Gastroesophageal sphincter (tissue), 4 donors: ENCODE results near the gene ECE2. TPM values are rescaled to one million over a fixed set of nuclear protein-coding genes. Genes with fewer than 3 reads are reported as not detected.
A peak's percentile ranks its signal among the peaks of the same experiment; 100 is the strongest.
"Not testable (repeated sequence)": the region's sequence is repeated elsewhere in the genome, so short reads cannot be mapped to it uniquely, and the experiment has no call there.

Experiments used
- ATAC-seq: fragments of 150-250 bp; one replicate; pipeline ENCODE4 v1.9.1; 2016; ENCODE audit warnings: mild to moderate bottlenecking, moderate library complexity
- H3K27ac ChIP-seq, 4 donors: fragments of 200-600 bp; sonication (generic) in 3 of 4; 1 replicate in 3 of 4; 2 replicates in 1 of 4; pipeline ENCODE4 v1.5.1; 2016 to 2019
- H3K27me3 ChIP-seq: fragments of 200-600 bp; sonication (generic); one replicate; pipeline ENCODE4 v1.5.1; 2019
- H3K36me3 ChIP-seq, 2 donors: fragments of 200-600 bp; sonication (generic); one replicate each; pipeline ENCODE4 v1.5.1; 2019; ENCODE audit warnings: control low read depth in 1 of 2
- H3K4me1 ChIP-seq, 3 donors: fragments of 200-600 bp; sonication (generic); 1 replicate in 2 of 3; 2 replicates in 1 of 3; pipeline ENCODE4 v1.5.1; 2016 to 2019; ENCODE audit warnings: control low read depth in 2 of 3
- H3K4me3 ChIP-seq, 2 donors: fragments of 200-600 bp; sonication (generic); one replicate each; pipeline ENCODE4 v1.5.1; 2019; ENCODE audit warnings: mild to moderate bottlenecking in 1 of 2, moderate library complexity in 1 of 2
- H3K9me3 ChIP-seq, 3 donors: fragments of 200-600 bp; sonication (generic); one replicate each; pipeline ENCODE4 v1.5.1; 2017 to 2019; ENCODE audit warnings: control low read depth in 2 of 3
- EP300 ChIP-seq: sonication (generic); formaldehyde crosslinking; IDR thresholded peaks from one replicate; pipeline ENCODE4 v1.6.1; 2017; ENCODE audit warnings: antibody characterized with exemption, mild to moderate bottlenecking
- POLR2A ChIP-seq, 2 donors: fragments of 450-650 bp; IDR thresholded peaks; one replicate each; pipeline ENCODE4 v1.6.1; 2017; ENCODE audit warnings: antibody characterized with exemption in 2 of 2, mild to moderate bottlenecking in 2 of 2, moderate library complexity in 1 of 2
- POLR2AphosphoS5 ChIP-seq: sonication (generic); formaldehyde crosslinking; IDR thresholded peaks from one replicate; pipeline ENCODE4 v1.6.1; 2017; ENCODE audit warnings: antibody characterized with exemption
- WGBS, 2 donors: methylation state at CpG; one replicate each; pipeline ENCODE4 v1.1.5; 2018; ENCODE audit warnings: low coverage in 1 of 2; 5-methylcytosine and 5-hydroxymethylcytosine counted together
- small RNA-seq, 4 donors: library from RNA; depleted of rRNA; stranded (forward); fragments of <200 nt; gene quantifications; one replicate each; pipeline ENCODE3, GENCODE V24; 2016
- total RNA-seq, 4 donors: library from RNA; depleted of rRNA; stranded (reverse); fragments of >200 nt; gene quantifications; one replicate each; pipeline ENCODE4 v1.1.0, GENCODE V29; 2016
- TF ChIP-seq, protein P1 (sequence below), 4 experiments: fragments of 200-600 bp in 2 of 4; fragments of 450-650 bp in 2 of 4; sonication (generic) in 1 of 4; IDR thresholded peaks; one replicate each; pipeline ENCODE4 v1.5.1; 2017 to 2019; ENCODE audit warnings: antibody characterized with exemption in 4 of 4, mild to moderate bottlenecking in 2 of 4, moderate library complexity in 2 of 4

ECE2 gene
- total RNA-seq, 4 donors from 2014 or later, result 0.12 to 0.67 (median 0.52) TPM

DNA sequence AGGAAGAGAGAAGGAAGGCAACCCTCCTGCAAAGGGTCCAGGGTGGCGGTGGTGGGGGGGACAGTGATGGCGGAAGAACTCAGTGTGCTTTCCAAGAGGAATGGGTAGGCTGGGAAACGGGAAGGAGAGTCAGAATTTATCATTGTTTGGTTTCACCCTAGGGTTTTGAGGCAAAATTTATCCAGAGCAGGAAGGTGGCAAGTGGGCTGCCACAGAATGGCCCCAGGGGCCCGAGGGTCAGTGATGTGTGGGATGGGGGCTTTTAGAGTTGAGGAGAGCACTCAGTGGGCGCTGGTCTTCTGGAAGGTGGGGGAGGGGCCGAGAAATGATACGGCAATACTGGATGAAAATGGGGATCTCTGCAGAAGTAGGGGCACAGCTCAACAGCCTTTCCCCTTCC lies 62.2 kb downstream of the ECE2 start:
- H3K4me1 ChIP-seq, result peaks cover 0 to 68% (median 30%) of the 10 kb centered on the region in 3 donors
- no peak for ATAC-seq
- H3K36me3 ChIP-seq, result peaks cover 0 to 42% of the 10 kb centered on the region in 2 donors
- TF ChIP-seq EP300 (no peak), POLR2AphosphoS5 (no peak), POLR2A (IDR thresholded peaks at IDR 0.05) (no peak)
- TF ChIP-seq, protein P1, sequence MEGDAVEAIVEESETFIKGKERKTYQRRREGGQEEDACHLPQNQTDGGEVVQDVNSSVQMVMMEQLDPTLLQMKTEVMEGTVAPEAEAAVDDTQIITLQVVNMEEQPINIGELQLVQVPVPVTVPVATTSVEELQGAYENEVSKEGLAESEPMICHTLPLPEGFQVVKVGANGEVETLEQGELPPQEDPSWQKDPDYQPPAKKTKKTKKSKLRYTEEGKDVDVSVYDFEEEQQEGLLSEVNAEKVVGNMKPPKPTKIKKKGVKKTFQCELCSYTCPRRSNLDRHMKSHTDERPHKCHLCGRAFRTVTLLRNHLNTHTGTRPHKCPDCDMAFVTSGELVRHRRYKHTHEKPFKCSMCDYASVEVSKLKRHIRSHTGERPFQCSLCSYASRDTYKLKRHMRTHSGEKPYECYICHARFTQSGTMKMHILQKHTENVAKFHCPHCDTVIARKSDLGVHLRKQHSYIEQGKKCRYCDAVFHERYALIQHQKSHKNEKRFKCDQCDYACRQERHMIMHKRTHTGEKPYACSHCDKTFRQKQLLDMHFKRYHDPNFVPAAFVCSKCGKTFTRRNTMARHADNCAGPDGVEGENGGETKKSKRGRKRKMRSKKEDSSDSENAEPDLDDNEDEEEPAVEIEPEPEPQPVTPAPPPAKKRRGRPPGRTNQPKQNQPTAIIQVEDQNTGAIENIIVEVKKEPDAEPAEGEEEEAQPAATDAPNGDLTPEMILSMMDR (IDR thresholded peaks at IDR 0.05), result no peak
- H3K4me3 ChIP-seq, result peak overlapping the region; percentile 1 to 92
- WGBS, 2 donors, result 28 to 41% methylated on average over 3 to 7 of the region's 7 CpGs
- H3K27ac ChIP-seq, result peak overlapping the region; percentile 94 to 99 (median 98)
- no peaks in the 10 kb centered on the region for H3K9me3 ChIP-seq
- no peaks in the 10 kb centered on the region for H3K27me3 ChIP-seq

DNA sequence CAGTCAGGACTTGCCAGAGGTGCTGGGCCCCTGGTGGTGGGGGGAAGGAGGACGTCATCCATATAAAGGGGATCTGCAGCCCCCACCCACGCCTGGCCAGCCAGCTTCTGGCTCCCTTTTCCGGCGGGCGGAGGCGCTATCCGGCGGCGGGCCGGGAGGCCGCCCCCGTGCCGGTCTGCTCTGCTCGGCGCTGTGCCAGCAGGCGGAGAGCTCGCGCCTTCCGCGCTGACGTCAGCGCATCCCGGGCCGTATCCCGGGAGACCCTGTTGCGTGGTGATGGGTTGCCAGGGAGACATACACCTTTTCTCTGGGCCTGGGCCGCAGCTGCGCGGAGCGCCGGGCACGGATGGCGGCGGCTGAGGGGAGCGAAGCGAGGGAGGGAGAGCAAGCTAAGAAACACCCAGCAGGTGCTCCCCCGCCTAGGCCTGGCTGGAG lies 62.7 kb downstream of the ECE2 start:
- Histone ChIP-seq H3K4me3 (peak overlapping the region; percentile 6 to 92), H3K4me1 (peaks cover 0 to 68% (median 30%) of the 10 kb centered on the region in 3 donors)
- ATAC-seq, result peak; percentile 70

DNA sequence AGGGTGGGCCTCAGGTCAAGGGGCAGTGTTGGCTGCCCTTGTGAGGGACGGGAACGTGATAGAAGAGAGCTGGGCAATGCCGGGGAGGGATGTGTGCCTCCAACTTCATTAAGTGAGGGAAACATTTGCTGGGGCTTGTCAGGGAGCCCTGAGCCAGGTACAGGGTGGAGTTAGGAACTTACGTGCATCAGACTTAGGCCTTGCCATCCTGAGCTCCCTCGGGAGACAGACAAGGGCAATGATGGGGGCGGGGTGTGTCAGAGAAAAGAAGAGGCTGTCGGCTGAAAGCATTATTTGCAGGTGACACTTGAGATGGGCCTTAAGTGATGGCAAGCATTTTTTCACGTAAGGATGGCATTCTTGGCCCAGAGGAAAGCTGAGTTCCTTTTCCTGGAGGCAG lies 63.2 kb downstream of the ECE2 start:
- H3K27ac ChIP-seq, result peak overlapping the region; percentile 94 to 99 (median 98)
- H3K4me1 ChIP-seq, result peaks cover 0 to 68% (median 30%) of the 10 kb centered on the region in 3 donors
- peak overlapping the region; percentile 6 to 92 for H3K4me3 ChIP-seq
- H3K27me3 ChIP-seq, result no peaks in the 10 kb centered on the region
- TF ChIP-seq POLR2AphosphoS5 (no peak), EP300 (no peak), POLR2A (IDR thresholded peaks at IDR 0.05) (no peak)
- TF ChIP-seq, protein P1 (IDR thresholded peaks at IDR 0.05), result no peak
- 30 to 41% methylated on average over 5 to 7 of the region's 8 CpGs for WGBS, 2 donors
- no peak for ATAC-seq
- peaks cover 0 to 42% of the 10 kb centered on the region in 2 donors for H3K36me3 ChIP-seq
- H3K9me3 ChIP-seq, result no peaks in the 10 kb centered on the region

More for the DNA sequence above, 62.7 kb downstream of the ECE2 start:
- no CpG with 5 or more reads among the region's 37 CpGs for whole genome bisulfite sequencing, 2 donors
- Histone ChIP-seq H3K36me3 (peaks cover 0 to 42% of the 10 kb centered on the region in 2 donors), H3K9me3 (no peaks in the 10 kb centered on the region), H3K27me3 (no peaks in the 10 kb centered on the region), H3K27ac (peak overlapping the region; percentile 94 to 99 (median 98))
- TF ChIP-seq POLR2A (IDR thresholded peaks at IDR 0.05) (no peak), POLR2AphosphoS5 (peak; percentile 36), EP300 (no peak)
- TF ChIP-seq, protein P1 (IDR thresholded peaks at IDR 0.05), result peak in 3 of 4 experiments; percentile 40 to 49 (median 41)

DNA sequence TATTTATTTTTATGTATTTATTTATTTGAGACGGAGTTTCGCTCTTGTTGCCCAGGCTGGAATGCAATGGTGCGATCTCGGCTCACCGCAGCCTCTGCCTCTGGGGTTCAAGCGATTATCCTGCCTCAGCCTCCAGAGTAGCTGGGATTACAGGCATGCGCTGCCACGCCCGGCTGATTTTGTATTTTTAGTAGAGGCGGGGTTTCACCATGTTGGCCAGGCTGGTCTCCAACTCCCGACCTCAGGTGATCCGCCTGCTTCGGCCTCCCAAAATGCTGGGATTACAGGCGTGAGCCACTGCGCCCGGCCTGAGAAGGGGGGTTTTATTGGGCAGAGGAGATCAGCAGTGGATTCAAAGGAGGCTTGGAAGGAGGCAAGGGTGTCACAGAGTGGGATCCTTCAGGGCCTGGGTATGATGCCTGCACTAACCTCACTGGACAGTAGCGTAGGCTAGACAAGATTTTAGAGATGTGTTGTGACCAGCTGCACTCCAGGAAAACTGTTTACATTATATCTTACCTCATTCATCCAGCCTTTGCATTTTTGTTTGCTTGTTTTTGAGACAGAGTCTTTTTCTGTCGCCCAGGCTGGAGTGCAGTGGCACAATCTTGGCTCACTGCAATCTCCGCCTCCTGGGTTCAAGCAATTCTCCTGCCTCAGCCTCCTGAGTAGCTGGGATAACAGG lies 63.8 kb downstream of the ECE2 start:
- 78 to 81% methylated on average over 4 to 12 of the region's 19 CpGs for WGBS, 2 donors
- ATAC-seq, H3K27me3 ChIP-seq, H3K9me3 ChIP-seq: not testable (repeated sequence)
- Histone ChIP-seq H3K36me3 (peaks cover 0 to 42% of the 10 kb centered on the region in 2 donors), H3K27ac (peak overlapping the region in 3 of 4 donors; percentile 94 to 99 (median 98)), H3K4me1 (peaks cover 0 to 65% (median 30%) of the 10 kb centered on the region in 3 donors), H3K4me3 (peak overlapping the region in 1 of 2 donors; percentile 92)

DNA sequence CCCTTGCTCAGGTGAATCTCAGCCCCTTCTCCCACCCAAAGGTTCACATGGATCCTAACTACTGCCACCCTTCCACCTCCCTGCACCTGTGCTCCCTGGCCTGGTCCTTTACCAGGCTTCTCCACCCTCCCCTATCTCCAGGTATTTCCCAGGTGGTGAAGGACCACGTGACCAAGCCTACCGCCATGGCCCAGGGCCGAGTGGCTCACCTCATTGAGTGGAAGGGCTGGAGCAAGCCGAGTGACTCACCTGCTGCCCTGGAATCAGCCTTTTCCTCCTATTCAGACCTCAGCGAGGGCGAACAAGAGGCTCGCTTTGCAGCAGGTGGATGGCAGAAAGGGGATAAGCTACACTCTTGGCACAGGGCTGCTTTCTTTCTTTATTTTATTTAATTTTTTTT lies 66.1 kb downstream of the ECE2 start:
- peaks cover 0 to 53% of the 10 kb centered on the region in 2 donors for H3K36me3 ChIP-seq
- ATAC-seq, result no peak
- 100% methylated on average over 1 of the region's 7 CpGs; no CpG with 5 or more reads in 1 of the 2 donors for WGBS, 2 donors
- no peak overlapping the region for H3K27ac ChIP-seq
- TF ChIP-seq EP300 (no peak), POLR2AphosphoS5 (no peak), POLR2A (IDR thresholded peaks at IDR 0.05) (no peak)
- TF ChIP-seq, protein P1 (IDR thresholded peaks at IDR 0.05), result no peak
- H3K4me1 ChIP-seq, result peaks cover 0 to 56% (median 35%) of the 10 kb centered on the region in 3 donors
- H3K9me3 ChIP-seq, result no peaks in the 10 kb centered on the region
- no peaks in the 10 kb centered on the region for H3K27me3 ChIP-seq
- H3K4me3 ChIP-seq, result no peak overlapping the region

Small RNAs within 50 kb of the gene (small RNA-seq; reads per million reads assigned to genes)
- gene MIR1224 (0 to 0.26 (median 0.12) reads per million in 4 donors), gene SNORD66 (2,694 to 3,838 (median 3,059) reads per million in 4 donors)

Other genes starting within 250 kb of the ECE2 start
- not detected for gene HTR3D, start 244.3 kb upstream of the ECE2 start, total RNA-seq
- gene HTR3C, start 223.0 kb upstream of the ECE2 start, total RNA-seq, result not detected
- gene HTR3E, start 179.0 kb upstream of the ECE2 start, total RNA-seq, result not detected
- 10 to 100 TPM; 36.2 to 49.2 (median 44.3) TPM for gene EIF2B5, start 140.7 kb upstream of the ECE2 start, total RNA-seq
- gene DVL3, start 120.6 kb upstream of the ECE2 start, total RNA-seq, result 100 to 1,000 TPM in 1 of 4 donors, 10 to 100 TPM in 3; 56.8 to 117 (median 66.4) TPM
- 100 to 1,000 TPM; 234 to 322 (median 288) TPM for gene AP2M1, start 101.2 kb upstream of the ECE2 start, total RNA-seq
- gene ABCF3, start 89.8 kb upstream of the ECE2 start, total RNA-seq, result 10 to 100 TPM; 31.8 to 54.9 (median 39.5) TPM
- under 1 TPM in 2 of 4 donors, not detected in 2; 0.10 to 0.54 TPM for gene VWA5B2, start 46.4 kb upstream of the ECE2 start, total RNA-seq
- 10 to 100 TPM; 30.0 to 62.6 (median 38.6) TPM for gene ALG3, start 27.1 kb upstream of the ECE2 start, total RNA-seq
- 1 to 10 TPM; 1.4 to 3.8 (median 2.2) TPM for gene EEF1AKMT4, start 26.4 kb upstream of the ECE2 start, total RNA-seq
- gene CAMK2N2, start 14.5 kb upstream of the ECE2 start, total RNA-seq, result not detected
- 100 to 1,000 TPM; 225 to 365 (median 273) TPM for gene PSMD2, start 23.2 kb downstream of the ECE2 start, total RNA-seq
- gene EIF4G1, start 38.6 kb downstream of the ECE2 start, total RNA-seq, result 100 to 1,000 TPM; 233 to 431 (median 300) TPM
- 10 to 100 TPM; 53.9 to 71.4 (median 65.3) TPM for gene FAM131A, start 61.6 kb downstream of the ECE2 start, total RNA-seq
- 1 to 10 TPM; 2.0 to 6.8 (median 2.3) TPM for gene CLCN2, start 85.6 kb downstream of the ECE2 start, total RNA-seq
- 10 to 100 TPM; 32.8 to 54.1 (median 40.9) TPM for gene POLR2H, start 85.7 kb downstream of the ECE2 start, total RNA-seq
- under 1 TPM in 2 of 4 donors, not detected in 2; 0.31 to 0.94 TPM for gene THPO, start 102.2 kb downstream of the ECE2 start, total RNA-seq
- 10 to 100 TPM in 3 of 4 donors, 1 to 10 TPM in 1; 8.2 to 27.4 (median 16.5) TPM for gene CHRD, start 104.0 kb downstream of the ECE2 start, total RNA-seq